GM21619 (cell line): ENCODE measurements around the gene STK38.

Source experiments
- ATAC-seq: cut with Tn5 transposase; IDR thresholded peaks from one replicate; pipeline ENCODE4 v1.9.1; 2021; ENCODE audit not compliant: unreplicated experiment

STK38 gene

DNA sequence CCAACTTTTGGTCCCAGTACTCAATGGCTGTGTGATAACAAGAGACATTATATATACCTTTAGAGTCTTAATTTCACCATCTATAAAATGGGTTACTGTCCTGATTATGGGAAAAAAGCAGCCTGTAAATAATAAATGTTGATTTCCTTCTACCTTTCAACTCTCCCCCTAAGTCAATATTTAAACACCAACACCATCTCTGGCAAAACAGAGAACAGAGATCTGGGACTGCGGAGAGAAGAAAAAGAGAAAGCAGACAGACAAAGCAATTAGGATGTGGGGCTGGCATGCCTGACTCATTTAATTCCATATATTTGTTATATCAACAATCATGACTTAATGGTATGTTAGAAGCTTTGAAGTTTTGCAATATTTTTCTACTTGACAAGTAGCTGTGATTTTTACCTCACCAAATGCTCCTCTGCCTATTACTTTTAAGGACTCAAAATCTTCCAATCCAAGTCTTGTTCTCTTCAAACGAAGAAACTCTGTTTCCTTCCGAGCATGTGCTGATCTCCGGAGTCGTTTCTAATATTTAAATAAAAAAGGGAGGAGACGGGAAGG lies 23.3 kb downstream of the STK38 start:
- no peak for ATAC-seq

DNA sequence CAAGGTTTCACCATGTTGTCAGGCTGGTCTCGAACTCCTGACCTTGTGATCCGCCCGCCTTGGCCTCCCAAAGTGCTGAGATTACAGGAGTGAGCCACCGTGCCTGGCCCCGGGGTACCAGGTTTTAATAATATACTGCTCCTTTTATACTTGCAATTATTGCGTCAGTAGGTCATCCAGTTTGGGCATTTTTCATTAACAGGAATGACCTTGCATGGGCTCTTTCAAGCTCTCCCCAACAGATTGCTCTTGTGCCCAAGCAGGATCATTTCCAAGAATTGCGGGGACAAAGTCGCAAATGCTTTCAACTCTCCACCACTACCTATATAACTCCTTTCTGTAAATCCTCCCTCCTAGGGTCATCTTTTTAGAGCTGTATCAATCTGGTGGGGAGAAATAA lies 23.8 kb downstream of the STK38 start:
- no peak for ATAC-seq

DNA sequence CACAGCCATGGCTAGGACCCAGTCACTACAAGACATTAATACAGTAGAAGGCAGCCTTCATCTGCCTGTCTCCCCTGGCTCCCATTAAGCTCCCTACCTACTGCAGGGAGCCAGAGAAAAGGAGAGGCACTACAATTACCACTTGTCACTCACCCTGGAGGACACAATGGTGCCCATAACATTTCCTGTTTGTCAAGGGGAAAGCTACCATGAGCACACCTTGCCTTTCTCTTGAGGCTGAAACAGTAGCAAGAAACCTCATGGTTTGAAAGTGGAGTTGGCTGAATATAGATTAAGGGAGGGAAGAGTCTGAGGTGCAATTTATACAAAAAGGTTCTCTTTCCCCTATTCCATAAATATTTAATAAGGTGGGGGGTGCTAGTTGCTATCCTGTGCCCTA lies 27.9 kb downstream of the STK38 start:
- ATAC-seq, result no peak

DNA sequence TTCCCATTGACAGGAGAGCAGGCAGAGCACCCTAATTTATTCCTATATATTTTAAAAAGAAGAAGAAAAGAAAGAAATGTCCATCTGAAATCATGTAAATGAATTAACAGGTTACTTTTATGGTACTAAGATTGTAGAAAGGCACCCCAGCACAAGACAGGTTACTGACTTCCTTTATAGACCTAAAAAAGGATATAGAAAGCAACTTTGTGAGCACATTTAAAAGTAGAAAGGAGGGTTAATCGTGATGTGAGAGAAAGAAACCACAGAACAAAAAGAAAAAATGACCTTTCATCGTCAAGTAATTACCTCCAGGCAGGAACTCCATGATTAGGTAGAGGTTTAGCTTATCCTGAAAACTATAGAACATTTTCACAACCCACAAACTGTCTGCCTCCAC lies 29.9 kb downstream of the STK38 start:
- no peak for ATAC-seq

DNA sequence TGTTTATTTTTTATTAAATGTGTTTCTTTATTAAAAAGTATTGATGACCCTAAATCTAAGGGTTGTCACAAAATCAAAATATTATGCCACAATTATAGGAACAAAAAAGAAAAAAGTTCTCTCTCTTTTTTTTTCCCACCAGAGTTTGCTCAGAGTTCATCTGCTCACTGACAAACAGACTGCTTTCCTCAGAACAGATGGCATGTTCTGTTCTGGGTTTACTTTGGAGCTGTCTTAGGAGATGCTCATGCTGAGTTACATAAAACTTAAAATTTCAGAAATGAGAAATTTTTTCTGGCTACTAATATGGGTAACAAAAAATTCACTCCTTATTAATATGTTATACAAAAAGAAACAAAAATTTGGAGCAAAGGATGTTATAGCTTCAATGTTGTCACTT lies 30.3 kb downstream of the STK38 start:
- no peak for ATAC-seq

DNA sequence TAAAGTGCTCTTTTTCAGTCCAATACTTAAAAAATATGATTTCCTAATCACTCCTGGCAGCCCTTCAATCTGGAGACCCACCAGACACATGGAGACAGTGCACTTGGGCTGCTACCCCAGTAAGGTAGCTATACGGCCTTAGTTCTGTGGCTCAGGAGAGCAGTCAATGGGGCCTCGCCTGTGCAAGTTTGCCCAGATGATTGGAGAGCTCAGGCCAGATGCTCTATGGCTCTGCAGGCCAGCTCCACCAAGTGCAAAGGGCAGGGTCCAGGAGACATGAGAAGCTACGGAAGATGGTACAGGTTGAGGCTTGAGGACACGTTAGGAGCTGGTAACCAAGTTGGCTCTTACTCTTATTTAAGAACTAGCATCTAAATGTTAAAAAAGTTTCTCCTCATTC lies 30.7 kb downstream of the STK38 start:
- ATAC-seq, result no peak

DNA sequence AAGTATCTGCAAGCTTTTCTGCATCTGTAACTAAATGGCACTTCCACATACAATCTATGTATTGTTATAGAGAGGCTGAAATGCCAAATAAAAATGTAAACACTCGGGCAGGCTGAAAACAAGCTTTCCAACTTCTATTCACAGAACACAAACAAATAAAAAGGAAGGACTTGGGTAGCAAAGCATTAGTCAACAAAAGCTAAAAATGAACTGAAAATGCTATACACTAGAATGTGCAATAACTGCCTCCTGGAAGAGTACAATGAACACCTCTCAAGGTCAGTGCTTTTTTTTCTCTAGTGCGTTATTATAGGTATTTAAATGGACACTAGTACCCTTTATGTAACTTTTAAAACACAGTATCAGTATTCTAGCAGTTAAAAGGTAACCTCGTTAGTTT lies 31.4 kb downstream of the STK38 start:
- ATAC-seq, result no peak

DNA sequence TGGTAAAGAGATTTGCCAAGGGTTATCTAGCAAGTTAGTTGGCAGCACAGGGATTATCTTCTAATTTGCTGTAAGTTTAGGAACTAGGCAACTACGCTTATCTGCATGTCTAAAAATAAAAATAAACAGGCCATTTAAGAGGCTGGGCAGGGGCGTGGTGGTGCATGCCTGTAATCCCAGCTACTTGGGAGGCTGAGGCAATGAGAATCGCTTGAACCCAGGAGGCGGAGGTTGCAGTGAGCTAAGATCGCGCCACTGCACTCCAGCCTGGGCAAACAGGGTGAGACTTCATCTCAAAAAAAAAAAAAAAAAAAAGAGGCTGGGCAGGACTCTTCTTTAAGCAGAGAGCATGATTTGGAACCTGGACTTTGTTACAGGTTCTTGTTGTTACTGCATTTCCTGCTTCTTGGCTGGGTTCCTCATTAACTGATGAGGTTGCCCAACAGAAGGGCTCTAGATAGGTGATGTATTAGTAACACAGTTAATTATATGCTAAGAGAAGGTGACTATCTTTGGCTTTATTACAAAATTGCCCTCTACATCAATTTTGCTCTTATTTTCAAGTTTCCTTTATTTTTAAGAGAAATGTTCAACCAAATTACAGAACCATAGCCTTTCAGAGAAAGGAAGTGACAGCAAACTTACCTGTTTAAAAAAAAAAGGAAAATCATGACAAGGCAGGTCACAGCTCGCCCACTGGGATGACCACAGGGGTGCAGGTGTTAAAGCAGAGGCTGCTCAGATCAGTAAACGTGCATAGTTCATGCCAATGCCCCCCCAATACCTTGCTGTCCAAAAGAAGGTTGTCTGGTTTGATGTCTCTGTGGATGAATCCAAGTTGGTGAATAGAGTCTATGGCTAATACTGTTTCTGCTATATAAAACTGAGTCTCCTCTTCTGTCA lies 32.5 kb downstream of the STK38 start:
- no peak for ATAC-seq

DNA sequence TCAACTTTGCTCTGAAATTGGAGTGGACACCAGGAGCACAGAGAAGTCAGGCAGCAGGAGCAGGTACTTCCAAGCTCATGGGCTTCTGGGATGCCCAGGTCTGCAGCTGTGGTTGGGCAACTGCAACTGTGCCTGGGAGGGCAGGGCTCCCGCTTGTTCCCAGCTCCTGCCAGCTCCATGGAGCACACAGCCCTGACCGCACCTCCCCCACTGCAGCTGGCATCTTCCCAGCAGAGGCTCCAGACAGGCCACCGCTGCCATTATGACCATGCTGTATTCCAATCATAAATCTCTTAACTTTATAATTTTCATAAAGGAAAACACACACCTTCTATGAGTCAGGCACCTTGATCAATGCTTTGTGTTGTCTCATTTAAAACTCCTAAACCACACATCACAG lies 36.9 kb downstream of the STK38 start:
- ATAC-seq, result no peak

DNA sequence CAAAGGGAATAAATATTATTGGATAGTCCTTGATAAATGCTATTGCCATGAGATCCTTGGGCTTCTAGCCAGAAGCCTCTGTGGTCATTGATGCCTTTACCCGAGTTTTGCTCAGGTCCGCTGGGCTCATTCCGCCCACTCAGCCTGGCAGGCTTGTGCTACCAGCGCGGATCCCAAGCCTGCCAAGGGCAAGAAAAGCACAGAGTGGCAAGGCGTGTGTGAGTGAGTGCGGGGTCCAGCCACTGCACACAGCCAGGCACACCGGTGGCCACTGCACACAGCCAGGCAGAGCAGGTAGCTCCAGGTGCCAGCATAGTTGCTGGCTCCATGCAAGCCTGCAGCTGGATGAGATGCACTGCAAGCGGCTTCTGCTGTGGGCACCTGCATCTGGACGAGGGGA lies 38.7 kb downstream of the STK38 start:
- ATAC-seq, result no peak

DNA sequence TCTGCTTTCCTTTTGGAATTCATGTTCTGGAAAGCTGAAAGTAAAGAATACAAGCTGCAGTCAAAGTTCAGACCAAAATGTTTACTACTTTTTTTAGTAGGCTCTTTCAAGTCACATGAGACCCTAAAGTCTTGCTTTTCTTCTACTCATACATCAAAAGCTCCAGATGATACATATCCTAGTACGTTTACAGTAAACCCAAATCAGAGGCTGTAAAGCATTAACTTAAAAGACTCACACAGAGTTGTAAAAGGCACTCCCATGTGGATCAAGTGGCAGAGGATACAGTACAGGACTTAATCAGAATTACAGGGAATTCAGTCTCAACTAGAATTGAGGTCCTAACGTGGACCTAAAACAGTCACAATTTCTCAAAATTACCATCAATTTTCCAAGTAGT lies 40.7 kb downstream of the STK38 start:
- ATAC-seq, result no peak

DNA sequence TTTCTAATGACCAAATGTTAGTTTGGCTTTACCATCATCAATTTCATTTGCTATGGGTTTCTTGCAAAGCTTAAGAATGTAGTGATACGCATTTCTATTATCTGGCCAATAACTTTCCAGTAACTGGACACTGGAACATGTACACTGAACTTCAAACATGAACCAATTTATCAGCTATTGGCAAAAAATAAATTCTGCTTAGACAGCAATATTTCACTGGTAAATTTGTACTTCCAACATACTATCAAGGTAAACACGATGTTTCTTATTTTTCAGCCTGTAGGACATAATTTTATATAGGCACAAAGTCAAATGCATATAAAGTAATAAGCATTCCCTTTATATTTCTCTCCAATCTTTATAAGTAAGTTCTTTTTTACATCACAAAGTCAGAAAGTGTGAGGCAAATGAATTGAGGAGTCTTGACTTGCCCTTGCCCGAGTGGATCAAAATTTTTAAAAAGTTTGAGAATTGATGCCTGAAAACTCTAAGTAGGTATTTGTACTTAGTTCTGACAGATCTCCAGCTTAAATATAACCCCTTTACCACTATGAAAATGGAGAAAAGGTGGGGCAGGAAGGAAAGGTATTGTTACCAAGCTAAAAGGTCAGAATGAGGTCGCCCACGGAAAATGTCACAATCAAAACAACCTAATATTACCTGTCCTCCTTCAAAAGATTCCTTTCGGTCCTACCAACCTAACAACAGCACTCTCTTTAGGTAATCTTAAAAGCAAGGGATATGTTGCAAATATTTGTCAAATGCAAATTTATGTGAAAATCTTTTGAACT lies 41.3 kb downstream of the STK38 start:
- no peak for ATAC-seq

DNA sequence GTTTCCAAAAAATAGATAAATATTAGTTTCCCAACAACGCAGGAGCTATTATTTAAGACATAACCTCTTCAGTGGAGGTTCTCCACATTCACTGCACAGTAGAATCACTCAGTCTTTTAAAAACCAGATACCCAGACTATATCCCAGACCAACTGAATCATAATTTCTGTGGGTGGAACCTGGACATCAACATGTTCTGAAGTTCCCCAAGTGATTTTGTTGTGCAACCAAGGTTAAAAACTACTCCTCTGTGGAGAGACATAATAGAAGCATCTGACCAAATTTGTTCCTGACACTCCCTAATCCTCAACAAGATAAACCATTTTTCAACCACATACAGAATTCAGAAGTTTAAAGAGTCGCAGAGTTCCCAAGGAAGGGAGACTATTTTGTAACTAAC lies 42.3 kb downstream of the STK38 start:
- ATAC-seq, result no peak

DNA sequence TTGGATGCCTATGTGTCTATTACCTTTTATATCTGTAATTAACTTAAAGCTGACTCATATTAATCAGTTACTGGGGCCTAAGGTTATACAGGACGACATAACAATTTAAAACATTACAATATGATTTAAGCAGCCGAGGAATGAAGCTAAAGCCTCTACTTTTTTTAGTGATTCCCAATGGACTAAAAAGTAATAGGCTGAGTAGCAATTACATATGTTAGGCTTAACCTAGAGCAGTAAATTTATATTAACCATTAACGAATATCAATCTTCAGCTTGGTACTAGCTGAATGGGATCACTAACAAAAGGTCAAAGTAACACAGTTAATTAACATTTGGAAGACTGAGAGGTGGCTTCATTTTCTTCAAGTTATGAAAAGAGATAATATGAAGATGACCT lies 43.1 kb downstream of the STK38 start:
- no peak for ATAC-seq

DNA sequence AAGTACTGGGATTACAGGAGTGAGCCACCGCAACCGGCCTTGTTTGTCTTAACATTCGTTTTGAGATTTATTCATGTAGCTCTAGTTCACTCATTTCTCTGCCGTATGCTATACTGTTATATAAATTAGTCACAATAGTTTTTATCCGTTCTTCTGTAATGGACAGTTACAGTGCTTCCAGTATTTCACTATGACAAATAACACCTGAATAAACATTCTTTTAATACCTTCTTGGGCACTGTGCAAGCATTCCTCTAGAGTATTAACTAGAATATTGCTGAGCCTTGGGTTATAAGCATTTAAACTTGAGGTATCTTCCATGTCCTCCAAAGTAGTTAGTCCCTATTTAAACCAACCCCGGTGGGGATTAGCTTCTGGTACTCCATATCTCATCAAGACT lies 45.6 kb downstream of the STK38 start:
- ATAC-seq, result no peak

DNA sequence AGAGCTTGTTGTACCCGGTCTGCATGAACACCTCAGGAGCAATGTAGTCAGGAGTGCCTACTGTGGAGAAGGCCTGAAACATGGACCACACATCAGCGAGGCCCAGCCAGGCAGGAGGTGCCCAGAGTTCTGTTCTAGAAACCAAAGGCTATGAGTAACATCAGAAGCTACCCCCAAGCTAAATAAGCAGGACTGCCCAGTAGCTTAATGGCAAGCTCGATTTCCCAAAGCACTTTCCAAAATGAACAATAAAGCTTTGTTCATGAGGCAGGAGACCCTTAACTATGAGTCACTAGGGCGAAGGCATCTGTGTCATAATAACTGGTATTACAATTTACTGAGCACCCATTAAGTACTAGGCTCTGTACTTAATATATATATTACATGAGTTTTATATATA lies 47.4 kb downstream of the STK38 start:
- no peak for ATAC-seq

DNA sequence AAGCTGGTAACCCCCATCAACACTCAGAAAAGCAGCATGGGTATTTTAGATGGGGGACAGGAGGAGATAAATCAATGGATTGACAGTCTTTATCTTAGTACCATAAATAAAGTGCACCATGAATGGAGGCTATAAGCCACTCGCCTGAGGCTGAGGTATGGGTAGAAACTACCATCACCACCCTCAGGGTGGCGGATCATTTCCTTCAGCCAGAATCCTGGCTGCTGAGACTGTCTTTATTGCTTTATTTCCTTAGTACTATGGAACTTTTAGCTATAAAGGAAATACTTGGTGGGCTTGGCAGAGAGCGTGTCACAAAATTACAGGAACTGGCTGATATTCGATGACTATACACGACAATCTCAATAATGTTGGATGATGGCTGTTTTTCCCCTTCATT lies 52.2 kb downstream of the STK38 start:
- no peak for ATAC-seq

DNA sequence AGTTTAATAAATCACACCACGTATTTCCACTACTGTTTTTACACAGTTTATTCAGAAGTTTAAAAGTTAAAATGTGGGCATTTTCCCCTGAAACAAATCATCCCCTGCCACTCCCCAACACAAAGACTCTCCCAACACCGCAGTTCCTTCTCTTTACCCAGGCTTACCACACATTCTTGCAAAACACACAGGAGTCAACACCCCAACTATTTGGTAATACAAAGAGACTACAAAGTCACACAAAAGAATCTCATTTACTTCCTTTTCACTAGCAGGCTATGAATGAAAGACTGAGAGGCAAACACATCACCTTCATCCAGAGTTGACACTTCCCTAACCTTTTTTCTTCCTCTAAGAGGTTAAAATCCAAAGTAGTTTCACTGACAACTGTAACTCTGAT lies 53.4 kb downstream of the STK38 start:
- no peak for ATAC-seq

DNA sequence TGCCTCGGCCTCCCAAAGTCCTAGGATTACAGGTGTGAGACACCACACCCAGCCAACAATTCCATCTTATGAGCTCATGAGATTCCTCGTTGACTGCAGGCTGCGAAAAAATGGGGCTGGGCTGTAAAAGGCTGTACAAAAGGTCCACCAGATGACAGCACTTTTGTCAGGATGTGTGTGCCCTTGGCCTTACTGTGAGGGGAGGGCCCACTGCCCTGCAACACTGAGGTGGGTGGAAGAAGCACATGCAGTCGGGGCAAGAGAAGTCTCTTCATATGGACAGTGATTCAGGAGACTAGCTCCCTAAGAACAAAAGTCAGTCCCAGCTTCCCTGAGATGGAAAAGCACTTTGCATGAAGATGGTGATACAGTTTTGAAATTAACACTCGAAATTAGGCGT lies 54.0 kb downstream of the STK38 start:
- ATAC-seq, result no peak

DNA sequence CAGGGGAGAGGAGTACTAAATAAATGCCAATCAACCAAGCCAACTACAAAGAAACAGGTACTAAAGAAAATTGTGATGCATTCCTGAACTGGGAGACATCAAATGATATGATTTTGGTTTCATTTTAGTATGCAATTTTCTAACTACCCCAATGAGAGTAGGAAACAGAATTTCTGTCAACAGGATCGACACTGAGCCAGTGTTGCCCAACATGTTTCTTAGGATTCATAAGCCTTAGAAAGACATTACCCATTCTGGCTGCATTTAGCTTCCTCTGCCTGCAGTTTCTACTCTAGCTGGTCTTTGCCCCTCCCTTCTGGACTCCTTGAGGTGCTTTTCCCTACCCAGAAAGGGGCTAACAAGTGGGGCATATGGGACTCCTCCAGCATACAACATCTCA lies 54.7 kb downstream of the STK38 start:
- ATAC-seq, result no peak

DNA sequence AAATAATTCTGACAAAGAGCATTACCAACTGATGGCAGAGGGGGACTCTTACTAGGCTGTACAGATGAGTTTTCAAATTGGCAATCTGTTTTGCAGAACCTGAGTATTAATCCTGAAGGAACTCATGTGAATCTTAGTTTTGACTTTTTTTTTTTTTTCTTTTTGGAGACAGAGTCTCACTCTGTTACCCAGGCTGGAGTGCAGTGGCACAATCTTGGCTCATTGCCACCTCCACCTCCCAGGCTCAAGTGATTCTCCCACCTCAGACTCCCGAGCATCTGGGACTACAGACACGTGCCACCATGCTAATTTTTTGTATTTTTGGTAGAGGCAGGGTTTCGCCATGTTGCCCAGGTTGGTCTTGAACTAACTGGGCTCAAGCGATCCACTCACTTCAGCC lies 55.2 kb downstream of the STK38 start:
- no peak for ATAC-seq

DNA sequence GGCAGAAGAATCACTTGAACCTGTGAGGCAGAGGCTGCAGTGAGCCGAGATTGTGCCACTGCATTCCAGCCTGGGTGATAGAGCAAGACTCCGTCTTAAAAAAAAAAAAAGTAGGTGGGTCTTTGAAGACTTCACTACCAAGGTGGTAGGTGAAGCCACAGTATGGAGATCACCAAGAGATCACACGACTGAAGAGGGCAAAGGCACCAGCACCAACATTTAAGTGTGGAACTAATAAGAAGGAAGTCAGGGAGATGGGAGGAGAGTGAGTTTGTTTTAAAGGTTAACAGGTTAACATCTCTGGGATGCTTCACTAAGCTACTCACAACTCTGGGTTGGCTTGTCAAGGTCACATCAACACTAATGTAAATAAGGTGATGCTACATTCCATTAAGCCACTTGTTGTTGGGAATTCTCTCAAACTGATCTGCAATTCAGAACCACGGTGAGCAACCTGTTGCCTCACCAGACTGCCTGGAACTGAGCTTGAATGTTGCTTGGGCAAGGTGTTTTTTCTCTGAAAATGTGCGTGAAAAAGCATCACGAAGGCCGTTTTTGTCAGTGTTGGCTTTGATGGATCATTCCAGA lies 55.8 kb downstream of the STK38 start:
- no peak for ATAC-seq
